Measurements from ENCODE around the gene KHK.

Gene KHK

DNA sequence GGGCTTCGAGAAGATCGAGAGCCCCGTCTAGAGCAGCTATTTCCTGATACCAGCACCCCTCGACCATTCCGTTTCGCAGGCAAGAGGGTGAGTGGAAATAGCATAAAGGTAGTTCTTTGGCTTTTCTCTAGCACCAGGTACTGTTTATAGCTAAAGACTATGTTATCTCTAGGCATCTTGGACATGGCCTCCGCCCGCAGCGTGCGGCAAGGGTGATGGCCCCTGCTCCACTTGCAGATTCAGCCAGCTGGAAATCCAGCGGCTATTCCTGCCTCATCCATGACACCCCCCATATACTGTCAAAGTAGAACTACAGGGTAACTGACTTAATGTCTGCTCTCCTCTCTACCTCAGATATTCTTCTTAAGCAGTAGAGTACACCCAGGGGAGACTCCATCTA, 31.9 kb upstream of the KHK start:
- TF ChIP-seq, protein P1, sequence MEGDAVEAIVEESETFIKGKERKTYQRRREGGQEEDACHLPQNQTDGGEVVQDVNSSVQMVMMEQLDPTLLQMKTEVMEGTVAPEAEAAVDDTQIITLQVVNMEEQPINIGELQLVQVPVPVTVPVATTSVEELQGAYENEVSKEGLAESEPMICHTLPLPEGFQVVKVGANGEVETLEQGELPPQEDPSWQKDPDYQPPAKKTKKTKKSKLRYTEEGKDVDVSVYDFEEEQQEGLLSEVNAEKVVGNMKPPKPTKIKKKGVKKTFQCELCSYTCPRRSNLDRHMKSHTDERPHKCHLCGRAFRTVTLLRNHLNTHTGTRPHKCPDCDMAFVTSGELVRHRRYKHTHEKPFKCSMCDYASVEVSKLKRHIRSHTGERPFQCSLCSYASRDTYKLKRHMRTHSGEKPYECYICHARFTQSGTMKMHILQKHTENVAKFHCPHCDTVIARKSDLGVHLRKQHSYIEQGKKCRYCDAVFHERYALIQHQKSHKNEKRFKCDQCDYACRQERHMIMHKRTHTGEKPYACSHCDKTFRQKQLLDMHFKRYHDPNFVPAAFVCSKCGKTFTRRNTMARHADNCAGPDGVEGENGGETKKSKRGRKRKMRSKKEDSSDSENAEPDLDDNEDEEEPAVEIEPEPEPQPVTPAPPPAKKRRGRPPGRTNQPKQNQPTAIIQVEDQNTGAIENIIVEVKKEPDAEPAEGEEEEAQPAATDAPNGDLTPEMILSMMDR (IDR thresholded peaks at IDR 0.05): no peak
- H3K4me3 ChIP-seq (ENCODE audit: low read depth in 1 of 2, low read length in 1 of 2): no peak overlapping the region
- H3K36me3 ChIP-seq: peaks cover 52% of the 10 kb centered on the region
- H3K27me3 ChIP-seq: peaks cover 4% of the 10 kb centered on the region
- no peaks in the 10 kb centered on the region for H3K9me3 ChIP-seq
- peaks cover 19 to 23% of the 10 kb centered on the region in 2 experiments for H3K4me1 ChIP-seq (ENCODE audit: control insufficient read depth in 1 of 2, insufficient read depth in 1 of 2, low read depth in 1 of 2, low read length in 1 of 2)
- no peak overlapping the region for H3K27ac ChIP-seq

DNA sequence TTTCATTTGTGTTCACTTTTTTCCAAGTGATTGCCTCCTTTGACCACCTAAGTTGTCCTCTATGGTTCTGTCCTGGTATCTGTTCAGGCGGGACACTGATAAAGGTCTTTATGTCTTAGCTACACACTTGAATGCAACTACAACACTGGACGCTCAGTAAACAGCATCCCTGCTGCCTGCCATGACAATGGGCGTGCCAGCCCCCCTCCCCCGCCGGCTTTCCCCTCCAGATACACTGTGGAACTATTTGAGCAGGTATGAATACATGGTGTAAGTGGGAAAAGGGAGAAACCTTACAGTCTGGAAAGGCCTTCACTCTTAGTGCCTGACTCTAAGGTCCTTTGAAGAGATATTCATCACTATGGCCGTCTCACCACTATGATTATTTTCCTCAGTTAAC, 29.4 kb upstream of the KHK start:
- TF ChIP-seq, protein P1 (IDR thresholded peaks at IDR 0.05): no peak
- H3K9me3 ChIP-seq: no peaks in the 10 kb centered on the region
- H3K4me3 ChIP-seq (ENCODE audit: low read depth in 1 of 2, low read length in 1 of 2): no peak overlapping the region
- H3K27ac ChIP-seq: no peak overlapping the region
- H3K36me3 ChIP-seq: peaks cover 59% of the 10 kb centered on the region
- H3K27me3 ChIP-seq: no peaks in the 10 kb centered on the region
- H3K4me1 ChIP-seq (ENCODE audit: control insufficient read depth in 1 of 2, insufficient read depth in 1 of 2, low read depth in 1 of 2, low read length in 1 of 2): peaks cover under 1 to 2% of the 10 kb centered on the region in 2 experiments

DNA sequence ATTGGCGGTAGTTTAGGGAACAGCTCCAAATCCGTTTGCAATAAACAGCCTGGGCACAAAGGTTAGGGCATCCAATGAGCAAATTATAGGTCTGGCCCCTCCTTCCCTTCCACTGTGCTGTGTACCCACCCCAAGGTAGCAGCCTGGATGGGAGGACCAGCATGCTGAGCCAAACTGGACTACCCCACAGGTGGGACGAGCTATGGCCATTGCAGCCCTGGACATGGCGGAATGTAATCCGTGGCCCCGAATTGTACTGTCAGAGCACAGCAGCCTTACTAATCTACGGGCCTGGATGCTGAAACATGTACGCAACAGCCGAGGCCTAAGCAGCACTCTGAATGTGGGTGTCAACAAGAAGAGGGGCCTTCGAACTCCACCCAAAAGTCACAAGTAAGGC, 28.4 kb upstream of the KHK start:
- Histone ChIP-seq H3K4me3 (ENCODE audit: low read depth in 1 of 2, low read length in 1 of 2) (no peak overlapping the region), H3K27me3 (no peaks in the 10 kb centered on the region), H3K9me3 (no peaks in the 10 kb centered on the region), H3K4me1 (ENCODE audit: control insufficient read depth in 1 of 2, insufficient read depth in 1 of 2, low read depth in 1 of 2, low read length in 1 of 2) (no peaks in the 10 kb centered on the region), H3K27ac (no peak overlapping the region), H3K36me3 (peaks cover 69% of the 10 kb centered on the region)
- TF ChIP-seq, protein P1 (IDR thresholded peaks at IDR 0.05): no peak

DNA sequence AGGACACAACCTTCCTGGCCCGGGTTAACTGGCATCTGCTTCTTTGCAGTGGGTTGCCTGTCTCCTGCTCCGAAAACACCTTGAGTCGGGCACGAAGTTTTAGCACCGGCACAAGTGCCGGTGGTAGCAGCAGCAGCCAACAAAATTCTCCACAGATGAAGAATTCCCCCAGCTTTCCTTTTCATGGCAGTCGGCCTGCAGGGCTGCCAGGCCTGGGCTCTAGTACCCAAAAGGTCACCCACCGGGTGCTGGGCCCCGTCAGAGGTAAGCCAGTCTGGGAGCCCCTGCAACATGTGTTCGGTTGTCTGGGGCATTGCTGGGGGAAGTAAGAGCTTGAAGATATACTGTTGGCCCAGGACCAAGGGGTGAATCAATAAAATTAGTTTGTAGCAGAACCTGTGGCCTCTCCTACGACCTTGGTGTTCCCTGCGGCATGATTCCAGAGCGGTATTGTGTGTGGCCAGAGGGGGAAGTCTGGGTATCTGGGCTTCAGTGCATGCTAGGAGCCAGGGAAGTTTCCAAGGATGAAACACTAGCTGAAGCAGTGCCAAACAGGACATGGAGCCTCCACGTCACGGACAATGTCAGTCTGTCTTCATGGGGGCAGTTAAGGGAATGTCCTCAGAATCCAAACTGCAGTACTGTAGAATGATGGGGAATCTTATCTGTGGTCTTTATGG, 27.3 kb upstream of the KHK start:
- H3K27ac ChIP-seq: no peak overlapping the region
- peaks cover 65% of the 10 kb centered on the region for H3K36me3 ChIP-seq
- TF ChIP-seq, protein P1 (IDR thresholded peaks at IDR 0.05): no peak
- no peaks in the 10 kb centered on the region for H3K27me3 ChIP-seq
- H3K4me3 ChIP-seq (ENCODE audit: low read depth in 1 of 2, low read length in 1 of 2): no peak overlapping the region
- no peaks in the 10 kb centered on the region for H3K4me1 ChIP-seq (ENCODE audit: control insufficient read depth in 1 of 2, insufficient read depth in 1 of 2, low read depth in 1 of 2, low read length in 1 of 2)
- H3K9me3 ChIP-seq: no peaks in the 10 kb centered on the region

DNA sequence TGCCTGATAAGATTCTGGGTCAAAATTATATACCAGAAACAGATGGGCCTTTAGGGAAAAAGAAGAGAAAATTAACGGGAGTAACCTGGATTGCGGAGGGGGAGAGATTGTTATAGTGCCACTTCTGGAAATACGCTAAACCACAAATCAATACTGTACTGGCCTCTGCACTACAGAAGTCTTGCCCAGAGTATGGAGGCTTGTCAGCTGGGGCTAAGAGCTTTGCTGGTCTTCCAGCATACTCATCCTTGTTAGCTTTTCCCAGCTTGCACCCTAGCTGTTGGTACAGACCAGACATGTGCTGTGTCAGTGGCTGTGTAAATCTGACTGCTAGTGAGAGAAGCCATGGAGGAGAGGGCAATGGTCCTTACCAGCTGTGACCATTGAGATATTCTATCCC, 26.2 kb upstream of the KHK start:
- H3K27ac ChIP-seq: no peak overlapping the region

More for the DNA sequence above, 26.2 kb upstream of the KHK start:
- Histone ChIP-seq H3K4me1 (ENCODE audit: control insufficient read depth in 1 of 2, insufficient read depth in 1 of 2, low read depth in 1 of 2, low read length in 1 of 2) (no peaks in the 10 kb centered on the region), H3K9me3 (no peaks in the 10 kb centered on the region), H3K36me3 (peaks cover 61% of the 10 kb centered on the region), H3K4me3 (ENCODE audit: low read depth in 1 of 2, low read length in 1 of 2) (no peak overlapping the region), H3K27me3 (no peaks in the 10 kb centered on the region)
- TF ChIP-seq, protein P1 (IDR thresholded peaks at IDR 0.05): no peak
